ENCODE measurements around the gene CEP126. TPM values are rescaled to one million over a fixed set of nuclear protein-coding genes. Genes with fewer than 3 reads are reported as not detected.
"Not testable (repeated sequence)": the region's sequence is repeated elsewhere in the genome, so short reads cannot be mapped to it uniquely, and the experiment has no call there.

CEP126 gene
- total RNA-seq, 1 donor from 2014 or later, result 2.1 TPM

GRCh38 chr11:101974771-101975170, 60.0 kb downstream of the CEP126 start:
- Mint-ChIP-seq H3K4me3 (ENCODE audit: low read depth) (no peak overlapping the region), H3K36me3 (ENCODE audit: insufficient read depth) (no peaks in the 10 kb centered on the region), H3K4me1 (ENCODE audit: low read depth) (peaks cover 12% of the 10 kb centered on the region), H3K27me3 (no peaks in the 10 kb centered on the region), H3K27ac (no peak overlapping the region), H3K9me3 (ENCODE audit: low read depth) (peaks cover 4% of the 10 kb centered on the region)
- DNase-seq (ENCODE audit: low spot score, unreplicated experiment), result no peak
- TF ChIP-seq, protein P1, sequence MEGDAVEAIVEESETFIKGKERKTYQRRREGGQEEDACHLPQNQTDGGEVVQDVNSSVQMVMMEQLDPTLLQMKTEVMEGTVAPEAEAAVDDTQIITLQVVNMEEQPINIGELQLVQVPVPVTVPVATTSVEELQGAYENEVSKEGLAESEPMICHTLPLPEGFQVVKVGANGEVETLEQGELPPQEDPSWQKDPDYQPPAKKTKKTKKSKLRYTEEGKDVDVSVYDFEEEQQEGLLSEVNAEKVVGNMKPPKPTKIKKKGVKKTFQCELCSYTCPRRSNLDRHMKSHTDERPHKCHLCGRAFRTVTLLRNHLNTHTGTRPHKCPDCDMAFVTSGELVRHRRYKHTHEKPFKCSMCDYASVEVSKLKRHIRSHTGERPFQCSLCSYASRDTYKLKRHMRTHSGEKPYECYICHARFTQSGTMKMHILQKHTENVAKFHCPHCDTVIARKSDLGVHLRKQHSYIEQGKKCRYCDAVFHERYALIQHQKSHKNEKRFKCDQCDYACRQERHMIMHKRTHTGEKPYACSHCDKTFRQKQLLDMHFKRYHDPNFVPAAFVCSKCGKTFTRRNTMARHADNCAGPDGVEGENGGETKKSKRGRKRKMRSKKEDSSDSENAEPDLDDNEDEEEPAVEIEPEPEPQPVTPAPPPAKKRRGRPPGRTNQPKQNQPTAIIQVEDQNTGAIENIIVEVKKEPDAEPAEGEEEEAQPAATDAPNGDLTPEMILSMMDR (IDR thresholded peaks at IDR 0.05; ENCODE audit: unreplicated experiment), result no peak

DNA sequence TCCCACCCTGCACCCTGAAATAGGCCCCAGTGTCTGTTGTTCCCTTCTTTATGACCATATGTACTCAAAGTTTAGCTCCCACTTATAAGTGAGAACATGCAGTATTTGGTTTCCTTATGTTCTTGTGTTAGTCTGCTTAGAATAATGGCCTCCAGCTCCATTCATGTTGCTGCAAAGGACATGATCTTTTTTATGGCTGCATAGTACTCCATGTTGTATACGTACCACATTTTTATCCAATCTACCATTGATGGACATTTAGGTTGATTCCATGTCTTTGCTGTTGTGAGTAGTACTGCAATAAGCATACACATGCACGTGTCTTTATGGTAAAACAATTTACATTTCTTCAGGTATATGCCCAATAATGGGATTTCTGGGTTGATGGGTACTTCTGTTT, 60.9 kb downstream of the CEP126 start:
- H3K27ac Mint-ChIP-seq, result no peak overlapping the region
- no peaks in the 10 kb centered on the region for H3K27me3 Mint-ChIP-seq
- DNase-seq (ENCODE audit: low spot score, unreplicated experiment), result no peak
- peaks cover 4% of the 10 kb centered on the region for H3K9me3 Mint-ChIP-seq (ENCODE audit: low read depth)
- TF ChIP-seq, protein P1 (IDR thresholded peaks at IDR 0.05; ENCODE audit: unreplicated experiment), result no peak
- H3K4me1 Mint-ChIP-seq (ENCODE audit: low read depth), result peaks cover 12% of the 10 kb centered on the region
- no peak overlapping the region for H3K4me3 Mint-ChIP-seq (ENCODE audit: low read depth)
- no peaks in the 10 kb centered on the region for H3K36me3 Mint-ChIP-seq (ENCODE audit: insufficient read depth)

- Mint-ChIP-seq H3K27me3 (no peaks in the 10 kb centered on the region), H3K4me1 (ENCODE audit: low read depth) (peaks cover 9% of the 10 kb centered on the region), H3K27ac (no peak overlapping the region), H3K36me3 (ENCODE audit: insufficient read depth) (no peaks in the 10 kb centered on the region), H3K4me3 (ENCODE audit: low read depth) (no peak overlapping the region), H3K9me3 (ENCODE audit: low read depth) (no peaks in the 10 kb centered on the region)
- no peak for DNase-seq (ENCODE audit: low spot score, unreplicated experiment)
- TF ChIP-seq, protein P1 (IDR thresholded peaks at IDR 0.05; ENCODE audit: unreplicated experiment), result peak; percentile 15
These were observed 72.6 kb downstream of the CEP126 start for GRCh38 chr11:101987370-101987769.

- no peak for DNase-seq (ENCODE audit: low spot score, unreplicated experiment)
- Mint-ChIP-seq H3K4me1 (ENCODE audit: low read depth) (peaks cover 5% of the 10 kb centered on the region), H3K36me3 (ENCODE audit: insufficient read depth) (no peaks in the 10 kb centered on the region), H3K27ac (no peak overlapping the region), H3K9me3 (ENCODE audit: low read depth) (peaks cover 4% of the 10 kb centered on the region), H3K4me3 (ENCODE audit: low read depth) (no peak overlapping the region), H3K27me3 (no peaks in the 10 kb centered on the region)
- TF ChIP-seq, protein P1 (IDR thresholded peaks at IDR 0.05; ENCODE audit: unreplicated experiment), result no peak
These were observed 78.4 kb downstream of the CEP126 start for GRCh38 chr11:101993172-101993571.

DNA sequence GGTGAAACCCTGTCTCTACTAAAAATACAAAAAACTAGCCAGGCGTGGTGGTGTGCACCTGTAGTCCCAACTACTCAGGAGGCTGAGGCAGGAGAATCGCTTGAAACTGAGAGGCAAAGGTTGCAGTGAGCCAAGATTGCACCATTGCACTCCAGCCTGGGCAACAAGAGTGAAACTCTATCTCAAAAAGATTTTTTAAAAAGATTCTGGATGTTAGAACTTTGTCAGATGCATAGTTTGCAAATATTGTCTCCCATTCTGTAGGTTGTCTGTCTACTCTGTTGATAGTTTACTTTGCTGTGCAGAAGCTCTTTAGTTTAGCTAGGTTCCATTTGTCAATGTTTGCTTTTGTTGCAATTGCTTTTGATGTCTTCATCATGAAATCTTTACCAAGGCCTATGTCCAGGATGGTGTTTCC, 79.3 kb downstream of the CEP126 start:
- not testable (repeated sequence) for H3K27me3 Mint-ChIP-seq; H3K36me3 Mint-ChIP-seq (ENCODE audit: insufficient read depth); DNase-seq (ENCODE audit: low spot score, unreplicated experiment); H3K4me1 Mint-ChIP-seq (ENCODE audit: low read depth); H3K27ac Mint-ChIP-seq; H3K9me3 Mint-ChIP-seq (ENCODE audit: low read depth); H3K4me3 Mint-ChIP-seq (ENCODE audit: low read depth)

DNA sequence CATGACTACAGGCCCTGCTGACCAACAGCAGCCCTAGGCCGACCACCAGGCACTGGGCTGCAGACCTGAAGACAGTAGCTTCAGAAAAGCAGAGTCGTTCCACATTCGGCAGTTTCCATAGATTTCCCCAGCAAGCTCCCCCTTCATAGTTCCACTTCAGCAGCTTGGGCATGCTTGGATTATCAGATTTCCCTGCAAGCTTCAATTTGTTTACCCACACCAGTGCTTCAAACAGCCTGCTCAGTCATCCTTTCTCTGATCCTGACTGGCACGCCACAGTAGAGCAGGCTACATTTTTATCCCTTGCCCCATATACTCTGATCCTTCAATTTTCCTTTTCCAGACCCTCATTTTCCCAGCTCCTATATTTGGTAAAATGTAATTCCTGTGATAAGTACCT, 81.3 kb downstream of the CEP126 start:
- no peaks in the 10 kb centered on the region for H3K27me3 Mint-ChIP-seq
- peak overlapping the region; percentile 22 for H3K27ac Mint-ChIP-seq
- peaks cover 4% of the 10 kb centered on the region for H3K9me3 Mint-ChIP-seq (ENCODE audit: low read depth)
- peaks cover 2% of the 10 kb centered on the region for H3K4me1 Mint-ChIP-seq (ENCODE audit: low read depth)
- no peak overlapping the region for H3K4me3 Mint-ChIP-seq (ENCODE audit: low read depth)
- no peaks in the 10 kb centered on the region for H3K36me3 Mint-ChIP-seq (ENCODE audit: insufficient read depth)
- TF ChIP-seq, protein P1 (IDR thresholded peaks at IDR 0.05; ENCODE audit: unreplicated experiment), result no peak
- DNase-seq (ENCODE audit: low spot score, unreplicated experiment), result no peak
